AG04450 (cell line): ENCODE measurements around the gene C2orf69. TPM values are rescaled to one million over a fixed set of nuclear protein-coding genes. Genes with fewer than 3 reads are reported as not detected.
"Not testable (repeated sequence)": the region's sequence is repeated elsewhere in the genome, so short reads cannot be mapped to it uniquely, and the experiment has no call there.

Experiments
- CTCF ChIA-PET: fragments of 300-600, 350-600 bp; formaldehyde crosslinking; extraction: SDS; loops from one replicate; lab custom pipeline; 2022; ENCODE audit warnings: antibody characterized with exemption, inconsistent platforms; lab: Charles Lee
- POLR2A ChIA-PET: fragments of 350-600 bp; formaldehyde crosslinking; extraction: SDS; loops from one replicate; lab custom pipeline; 2021; ENCODE audit warnings: antibody characterized with exemption, inconsistent platforms; lab: Yijun Ruan, JAX
- DNase-seq: peaks from one replicate; pipeline ENCODE4 v3.0.0-alpha.2; 2011; ENCODE audit warnings: low read depth, low spot score
- H3K27ac ChIP-seq: one replicate; pipeline ENCODE4 v1.5.1; 2012; ENCODE audit warnings: low read depth, low read length, control low read depth
- H3K27me3 ChIP-seq: one replicate; pipeline ENCODE4 v1.6.0; 2012; ENCODE audit warnings: low read length; ENCODE audit not compliant: control insufficient read depth, insufficient read depth
- H3K4me3 ChIP-seq: 2 replicates; pipeline ENCODE4 v1.5.1; 2011; ENCODE audit warnings: mild to moderate bottlenecking, low read depth, low read length, control low read depth
- H3K9me3 ChIP-seq: 2 replicates; pipeline ENCODE4 v1.5.1; 2012; ENCODE audit warnings: low read length; ENCODE audit not compliant: control insufficient read depth, insufficient read depth
- CTCF ChIP-seq: IDR thresholded peaks from 2 replicates; pipeline ENCODE4 v1.5.1; 2011; ENCODE audit warnings: low read depth, low read length, control low read depth, inconsistent platforms
- polyA plus RNA-seq: library from polyadenylated mRNA; depleted of rRNA; stranded (reverse); fragments of >200 nt; gene quantifications from 2 replicates; pipeline ENCODE4 v1.2.3, GENCODE V29; 2011

The C2orf69 gene
- polyA plus RNA-seq, 1 experiment: 7.0 TPM

GRCh38 chr2:199902486-199903110 lies 8.5 kb upstream of the C2orf69 start:
- POLR2A ChIA-PET: no interaction called here
- H3K27ac ChIP-seq: no peak overlapping the region
- no peaks in the 10 kb centered on the region for H3K27me3 ChIP-seq
- DNase-seq: no peak
- CTCF ChIA-PET: interaction anchor here (1.5 kb wide), 1 partner anchor 42 kb away, joined by 3 read pairs; no protein-coding TSS in a partner anchor
- TF ChIP-seq CTCF: no peak
- H3K9me3 ChIP-seq: no peaks in the 10 kb centered on the region
- no peak overlapping the region for H3K4me3 ChIP-seq

GRCh38 chr2:199903111-199903510 lies 8.0 kb upstream of the C2orf69 start:
- DNase-seq: no peak
- Histone ChIP-seq H3K9me3 (no peaks in the 10 kb centered on the region), H3K27ac (no peak overlapping the region), H3K4me3 (no peak overlapping the region), H3K27me3 (no peaks in the 10 kb centered on the region)
- ChIA-PET POLR2A (no interaction called here), CTCF (interaction anchor here (1.5 kb wide), 1 partner anchor 42 kb away, joined by 3 read pairs; no protein-coding TSS in a partner anchor)
- no peak for TF ChIP-seq CTCF

GRCh38 chr2:199907008-199907714 lies 3.9 kb upstream of the C2orf69 start:
- TF ChIP-seq CTCF: no peak
- H3K27ac ChIP-seq: no peak overlapping the region
- DNase-seq: no peak
- no peaks in the 10 kb centered on the region for H3K9me3 ChIP-seq
- ChIA-PET CTCF (interaction anchor here (1.1 kb wide), 1 partner anchor 34 kb away, joined by 5 read pairs; no protein-coding TSS in a partner anchor), POLR2A (no interaction called here)
- no peak overlapping the region for H3K4me3 ChIP-seq
- H3K27me3 ChIP-seq: no peaks in the 10 kb centered on the region

- no peak for TF ChIP-seq CTCF
- ChIA-PET CTCF (interaction anchor here (0.5 to 1.0 kb wide), 2 partner anchors 30 to 38 kb away, joined by 3 to 4 read pairs; no protein-coding TSS in a partner anchor), POLR2A (no interaction called here)
- Histone ChIP-seq H3K27me3 (no peaks in the 10 kb centered on the region), H3K4me3 (peak overlapping the region; percentile 46), H3K27ac (no peak overlapping the region), H3K9me3 (no peaks in the 10 kb centered on the region)
- no peak for DNase-seq
These were observed 598 bp upstream of the C2orf69 start for GRCh38 chr2:199910338-199911051.

GRCh38 chr2:199911877-199912161 lies 726 bp downstream of the C2orf69 start:
- ChIA-PET CTCF (no interaction called here), POLR2A (no interaction called here)
- Histone ChIP-seq H3K27me3 (no peaks in the 10 kb centered on the region), H3K27ac (peak overlapping the region; percentile 92), H3K4me3 (peak overlapping the region; percentile 74), H3K9me3 (peaks cover 3% of the 10 kb centered on the region)
- DNase-seq: no peak
- TF ChIP-seq CTCF: no peak

- H3K9me3 ChIP-seq, DNase-seq, POLR2A ChIA-PET, H3K27me3 ChIP-seq, H3K27ac ChIP-seq: not testable (repeated sequence)
- peak overlapping the region; percentile 74 for H3K4me3 ChIP-seq
- CTCF ChIA-PET: interaction anchor here (0.7 kb wide), 1 partner anchor 24 kb away, joined by 3 read pairs; no protein-coding TSS in a partner anchor
These were observed 1.5 kb downstream of the C2orf69 start for GRCh38 chr2:199912553-199913114.
